DOHH2 (cell line): ENCODE measurements around the gene SNIP1.

Experiments
- H3F3A ChIP-seq: fragments of 200-600 bp; sonication (generic), shearing (Covaris generic); 2 replicates; pipeline ENCODE4 v1.6.0; 2016; ENCODE audit warnings: antibody characterized with exemption, mild to moderate bottlenecking; ENCODE audit not compliant: control insufficient read depth, insufficient read depth
- H3K27ac ChIP-seq: fragments of 200-600 bp; sonication (generic); 2 replicates; pipeline ENCODE4 v1.5.1; 2014; ENCODE audit warnings: low read depth, mild to moderate bottlenecking, low read length, moderate library complexity
- H3K27me3 ChIP-seq: fragments of 200-600 bp; sonication (generic); 2 replicates; pipeline ENCODE4 v1.6.1; 2014; ENCODE audit warnings: mild to moderate bottlenecking, low read length, mixed read lengths; ENCODE audit not compliant: control insufficient read depth
- H3K36me3 ChIP-seq: fragments of 200-600 bp; sonication (generic); 2 replicates; pipeline ENCODE4 v1.6.1; 2014; ENCODE audit warnings: mild to moderate bottlenecking, low read length, moderate library complexity, mixed read lengths; ENCODE audit not compliant: control insufficient read depth
- H3K4me1 ChIP-seq: fragments of 200-600 bp; sonication (generic); 2 replicates; pipeline ENCODE4 v1.6.1; 2014; ENCODE audit warnings: mild to moderate bottlenecking, low read length, mixed read lengths; ENCODE audit not compliant: control insufficient read depth
- H3K4me2 ChIP-seq: fragments of 200-600 bp; sonication (generic); 2 replicates; pipeline ENCODE4 v1.6.0; 2014; ENCODE audit warnings: mild to moderate bottlenecking, low read length, moderate library complexity
- H3K4me3 ChIP-seq: fragments of 200-600 bp; sonication (generic); 2 replicates; pipeline ENCODE4 v1.5.1; 2014; ENCODE audit warnings: mild to moderate bottlenecking, low read length, mixed read lengths
- H3K79me2 ChIP-seq: fragments of 200-600 bp; sonication (generic); 2 replicates; pipeline ENCODE4 v1.6.1; 2014; ENCODE audit warnings: mild to moderate bottlenecking, low read length, mixed read lengths; ENCODE audit not compliant: control insufficient read depth
- H3K9me2 ChIP-seq: fragments of 200-600 bp; sonication (generic); replicated peaks from 2 replicates; pipeline ENCODE4 v1.6.1; 2014; ENCODE audit warnings: mild to moderate bottlenecking, low read length, mixed read lengths; ENCODE audit not compliant: control insufficient read depth
- H3K9me3 ChIP-seq: fragments of 200-600 bp; sonication (generic); 2 replicates; pipeline ENCODE4 v1.6.1; 2014; ENCODE audit warnings: antibody characterized with exemption, low read length, mixed read lengths; ENCODE audit not compliant: control insufficient read depth, insufficient read depth
- H4K20me1 ChIP-seq: fragments of 200-600 bp; sonication (generic); 2 replicates; pipeline ENCODE4 v1.6.0; 2014; ENCODE audit warnings: low read depth, mild to moderate bottlenecking, antibody characterized with exemption, low read length, moderate library complexity; ENCODE audit not compliant: control insufficient read depth, insufficient read depth
- EZH2phosphoT487 ChIP-seq: fragments of 200-600 bp; sonication (generic); IDR thresholded peaks from 2 replicates; pipeline ENCODE4 v1.6.1; 2017; ENCODE audit warnings: borderline replicate concordance, mild to moderate bottlenecking, antibody characterized with exemption, low read length, moderate library complexity, mixed read lengths
- TF ChIP-seq, protein P1 (sequence below): fragments of 200-600 bp; sonication (generic); IDR thresholded peaks from one replicate; pipeline ENCODE4 v1.5.1; 2014; ENCODE audit warnings: antibody characterized with exemption, mild to moderate bottlenecking, low read depth, low read length; ENCODE audit not compliant: poor library complexity, severe bottlenecking

Gene SNIP1

GRCh38 chr1:37574834-37575480, 20.9 kb upstream of the SNIP1 start:
- Histone ChIP-seq H3K27ac (no peak overlapping the region), H4K20me1 (no peaks in the 10 kb centered on the region), H3F3A (no peaks in the 10 kb centered on the region), H3K79me2 (peaks cover 3% of the 10 kb centered on the region; the same call in 1 of the 2 replicates), H3K4me1 (no peaks in the 10 kb centered on the region), H3K9me2 (no peaks in the 10 kb centered on the region), H3K9me3 (no peaks in the 10 kb centered on the region), H3K4me3 (no peak overlapping the region), H3K27me3 (no peaks in the 10 kb centered on the region), H3K36me3 (peaks cover 87% of the 10 kb centered on the region), H3K4me2 (no peak overlapping the region)
- no peak for TF ChIP-seq EZH2phosphoT487
- TF ChIP-seq, protein P1, sequence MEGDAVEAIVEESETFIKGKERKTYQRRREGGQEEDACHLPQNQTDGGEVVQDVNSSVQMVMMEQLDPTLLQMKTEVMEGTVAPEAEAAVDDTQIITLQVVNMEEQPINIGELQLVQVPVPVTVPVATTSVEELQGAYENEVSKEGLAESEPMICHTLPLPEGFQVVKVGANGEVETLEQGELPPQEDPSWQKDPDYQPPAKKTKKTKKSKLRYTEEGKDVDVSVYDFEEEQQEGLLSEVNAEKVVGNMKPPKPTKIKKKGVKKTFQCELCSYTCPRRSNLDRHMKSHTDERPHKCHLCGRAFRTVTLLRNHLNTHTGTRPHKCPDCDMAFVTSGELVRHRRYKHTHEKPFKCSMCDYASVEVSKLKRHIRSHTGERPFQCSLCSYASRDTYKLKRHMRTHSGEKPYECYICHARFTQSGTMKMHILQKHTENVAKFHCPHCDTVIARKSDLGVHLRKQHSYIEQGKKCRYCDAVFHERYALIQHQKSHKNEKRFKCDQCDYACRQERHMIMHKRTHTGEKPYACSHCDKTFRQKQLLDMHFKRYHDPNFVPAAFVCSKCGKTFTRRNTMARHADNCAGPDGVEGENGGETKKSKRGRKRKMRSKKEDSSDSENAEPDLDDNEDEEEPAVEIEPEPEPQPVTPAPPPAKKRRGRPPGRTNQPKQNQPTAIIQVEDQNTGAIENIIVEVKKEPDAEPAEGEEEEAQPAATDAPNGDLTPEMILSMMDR = no peak

DNA sequence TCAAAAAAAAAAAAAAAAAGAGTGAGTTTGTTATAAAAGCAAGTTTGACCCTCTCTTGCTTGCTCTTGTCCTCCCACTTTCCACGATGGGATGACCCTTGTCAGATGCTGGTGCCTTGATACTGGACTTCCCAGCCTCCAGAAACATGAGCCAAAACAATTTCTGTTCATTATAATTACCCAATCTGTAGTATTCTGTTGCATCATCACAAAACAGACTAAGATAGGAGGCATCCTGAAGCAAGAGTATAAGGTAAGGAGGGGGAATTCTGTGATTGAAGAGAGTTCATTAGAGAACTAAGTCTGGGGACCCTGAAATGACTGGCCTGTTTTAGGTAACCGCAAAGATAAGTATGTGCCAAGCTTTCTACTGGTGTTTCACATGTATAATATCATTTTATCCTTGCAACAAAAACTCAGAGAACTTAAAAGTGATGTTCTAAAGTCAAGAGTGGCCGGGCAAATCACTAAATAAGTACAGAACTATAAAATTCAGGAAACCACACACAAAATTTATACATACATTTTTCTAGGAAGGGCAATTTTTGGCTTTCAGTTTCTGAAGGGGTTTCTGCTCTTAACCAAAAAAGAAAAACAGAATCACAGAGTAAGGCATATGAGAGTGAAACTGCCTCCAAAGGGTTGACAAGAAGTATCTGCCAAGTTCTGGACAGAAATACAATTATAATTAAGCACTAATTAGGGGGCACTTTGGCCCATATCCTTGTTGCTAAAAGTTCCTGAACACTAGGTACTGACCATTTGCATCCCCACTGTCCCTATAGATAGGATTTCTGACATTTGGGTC, 16.6 kb upstream of the SNIP1 start:
- no peaks in the 10 kb centered on the region for H3F3A ChIP-seq
- 0 out of 2 replicates have a peak, but pooled peaks cover 3% of the 10 kb centered on the region for H4K20me1 ChIP-seq
- H3K4me1 ChIP-seq = no peaks in the 10 kb centered on the region
- H3K27me3 ChIP-seq = no peaks in the 10 kb centered on the region
- H3K27ac ChIP-seq = no peak overlapping the region
- H3K4me2 ChIP-seq = no peak overlapping the region
- H3K79me2 ChIP-seq = no peaks in the 10 kb centered on the region
- no peak overlapping the region for H3K4me3 ChIP-seq
- no peaks in the 10 kb centered on the region for H3K9me2 ChIP-seq
- TF ChIP-seq EZH2phosphoT487 = no peak
- TF ChIP-seq, protein P1 = no peak
- H3K9me3 ChIP-seq = no peaks in the 10 kb centered on the region
- peaks cover 95% of the 10 kb centered on the region for H3K36me3 ChIP-seq

DNA sequence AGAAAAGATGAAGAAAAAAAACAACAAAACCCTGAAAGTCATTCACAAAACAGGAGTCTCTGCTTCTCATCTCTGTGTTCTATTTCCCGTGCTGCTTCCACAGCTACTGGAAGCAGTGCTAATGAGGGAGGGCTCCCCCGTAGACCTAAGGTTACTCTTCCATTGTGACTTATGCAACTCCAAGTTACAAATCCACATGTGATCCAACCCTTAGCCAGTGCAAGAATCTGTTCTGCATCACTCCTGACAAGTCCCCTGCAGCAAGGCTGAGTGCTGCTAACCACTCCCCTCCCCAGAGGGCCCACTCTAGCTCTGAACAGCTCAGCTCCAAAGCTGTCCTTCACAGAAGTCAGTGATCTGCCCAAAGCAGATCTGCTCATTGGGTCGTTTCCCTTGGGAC, 12.9 kb upstream of the SNIP1 start:
- Histone ChIP-seq H3K4me1 (no peaks in the 10 kb centered on the region), H3K27ac (no peak overlapping the region), H3K9me2 (no peaks in the 10 kb centered on the region), H3F3A (peaks cover 5% of the 10 kb centered on the region), H3K36me3 (peaks cover 83% of the 10 kb centered on the region), H3K27me3 (no peaks in the 10 kb centered on the region), H3K9me3 (no peaks in the 10 kb centered on the region), H3K79me2 (no peaks in the 10 kb centered on the region), H4K20me1 (0 out of 2 replicates have a peak, but pooled peaks cover 3% of the 10 kb centered on the region), H3K4me3 (no peak overlapping the region), H3K4me2 (no peak overlapping the region)
- TF ChIP-seq, protein P1 = no peak
- TF ChIP-seq EZH2phosphoT487 = no peak
